ENCODE measurements around the gene R3HCC1L. TPM values are rescaled to one million over a fixed set of nuclear protein-coding genes. Genes with fewer than 3 reads are reported as not detected.

Gene R3HCC1L
- total RNA-seq, result 10 to 100 TPM; 13.2 to 13.3 TPM

- Mint-ChIP-seq H3K9me3 (no peaks in the 10 kb centered on the region), H3K27me3 (no peaks in the 10 kb centered on the region), H3K4me3 (peak within 1 kb of the TSS; percentile 94), H3K36me3 (peaks cover 4% of the 10 kb centered on the region), H3K27ac (peak within 1 kb of the TSS; percentile 85), H3K4me1 (ENCODE audit: low read depth) (peaks cover 43% of the 10 kb centered on the region)
- ChIA-PET CTCF (interaction anchor here (0.6 to 1.9 kb wide), 7 partner anchors 35 to 1478 kb away, joined by 3 to 6 read pairs (median 3); no protein-coding TSS in a partner anchor), POLR2A (interaction anchor here (0.6 to 1.4 kb wide), 3 partner anchors 398 to 1980 kb away, joined by 3 to 5 read pairs (median 3); partner anchors contain the start of genes PI4K2A and ZFYVE27)
- peak; percentile 97 for DNase-seq
- intact Hi-C loops (cut with micrococcal nuclease), result loop anchor here (1.0 to 10.0 kb wide), 5 partner anchors 280 to 1600 kb away; partner anchors contain the start of genes ARHGAP19, COX15, CUTC and GOT1
These were observed at the start of gene R3HCC1L for GRCh38 chr10:98134431-98135221. Gene R3HCC1L, plus strand, starts transcription at chr10:98134657. Its CDS starts 73,458 bp downstream, at chr10:98208115.

- no peak overlapping the region for H3K27ac Mint-ChIP-seq
- intact Hi-C loops (cut with micrococcal nuclease), result no loop called here
These were observed 49.2 kb upstream of the R3HCC1L start for GRCh38 chr10:98085238-98085637.

GRCh38 chr10:98086837-98087708 lies 47.4 kb upstream of the R3HCC1L start:
- Mint-ChIP-seq H3K27me3 (peaks cover 14% of the 10 kb centered on the region), H3K4me3 (no peak overlapping the region), H3K4me1 (ENCODE audit: low read depth) (no peaks in the 10 kb centered on the region), H3K27ac (no peak overlapping the region), H3K36me3 (no peaks in the 10 kb centered on the region), H3K9me3 (no peaks in the 10 kb centered on the region)
- no peak for DNase-seq
- CTCF ChIA-PET, result no interaction called here
- POLR2A ChIA-PET, result no interaction called here
- intact Hi-C loops (cut with micrococcal nuclease), result no loop called here

More at GRCh38 chr10:98085238-98085637, 49.2 kb upstream of the R3HCC1L start:
- Mint-ChIP-seq H3K36me3 (no peaks in the 10 kb centered on the region), H3K27me3 (peaks cover 11% of the 10 kb centered on the region), H3K4me3 (no peak overlapping the region), H3K9me3 (no peaks in the 10 kb centered on the region), H3K4me1 (ENCODE audit: low read depth) (no peaks in the 10 kb centered on the region)
- ChIA-PET POLR2A (no interaction called here), CTCF (no interaction called here)
- DNase-seq, result no peak

- Mint-ChIP-seq H3K27ac (no peak overlapping the region), H3K9me3 (no peaks in the 10 kb centered on the region), H3K27me3 (peaks cover 16% of the 10 kb centered on the region), H3K4me3 (no peak overlapping the region), H3K36me3 (no peaks in the 10 kb centered on the region), H3K4me1 (ENCODE audit: low read depth) (no peaks in the 10 kb centered on the region)
- ChIA-PET POLR2A (no interaction called here), CTCF (no interaction called here)
- intact Hi-C loops (cut with micrococcal nuclease), result no loop called here
- no peak for DNase-seq
These were observed 46.1 kb upstream of the R3HCC1L start for GRCh38 chr10:98088186-98088971.

GRCh38 chr10:98090822-98091221 lies 43.6 kb upstream of the R3HCC1L start:
- H3K27ac Mint-ChIP-seq, result no peak overlapping the region
- CTCF ChIA-PET, result no interaction called here
- no peak overlapping the region for H3K4me3 Mint-ChIP-seq

GRCh38 chr10:98096316-98096715 lies 38.1 kb upstream of the R3HCC1L start:
- Mint-ChIP-seq H3K27ac (no peak overlapping the region), H3K27me3 (peaks cover 4% of the 10 kb centered on the region), H3K9me3 (no peaks in the 10 kb centered on the region), H3K4me3 (no peak overlapping the region), H3K4me1 (ENCODE audit: low read depth) (no peaks in the 10 kb centered on the region), H3K36me3 (no peaks in the 10 kb centered on the region)
- POLR2A ChIA-PET, result no interaction called here
- CTCF ChIA-PET, result no interaction called here
- DNase-seq, result no peak
- intact Hi-C loops (cut with micrococcal nuclease), result no loop called here

More at GRCh38 chr10:98090822-98091221, 43.6 kb upstream of the R3HCC1L start:
- Mint-ChIP-seq H3K36me3 (no peaks in the 10 kb centered on the region), H3K4me1 (ENCODE audit: low read depth) (no peaks in the 10 kb centered on the region), H3K9me3 (no peaks in the 10 kb centered on the region), H3K27me3 (peaks cover 16% of the 10 kb centered on the region)
- intact Hi-C loops (cut with micrococcal nuclease), result no loop called here
- no peak for DNase-seq
- POLR2A ChIA-PET, result no interaction called here

GRCh38 chr10:98096731-98097130 lies 37.7 kb upstream of the R3HCC1L start:
- no peak for DNase-seq
- Mint-ChIP-seq H3K27ac (no peak overlapping the region), H3K4me1 (ENCODE audit: low read depth) (no peaks in the 10 kb centered on the region), H3K4me3 (no peak overlapping the region), H3K36me3 (no peaks in the 10 kb centered on the region), H3K27me3 (peaks cover 4% of the 10 kb centered on the region), H3K9me3 (no peaks in the 10 kb centered on the region)
- intact Hi-C loops (cut with micrococcal nuclease), result no loop called here
- ChIA-PET CTCF (no interaction called here), POLR2A (no interaction called here)

GRCh38 chr10:98097175-98097574 lies 37.3 kb upstream of the R3HCC1L start:
- Mint-ChIP-seq H3K4me1 (ENCODE audit: low read depth) (no peaks in the 10 kb centered on the region), H3K27me3 (peaks cover 4% of the 10 kb centered on the region), H3K9me3 (no peaks in the 10 kb centered on the region), H3K27ac (no peak overlapping the region), H3K36me3 (no peaks in the 10 kb centered on the region), H3K4me3 (no peak overlapping the region)
- ChIA-PET CTCF (no interaction called here), POLR2A (no interaction called here)
- intact Hi-C loops (cut with micrococcal nuclease), result no loop called here
- no peak for DNase-seq

GRCh38 chr10:98097616-98098015 lies 36.8 kb upstream of the R3HCC1L start:
- H3K9me3 Mint-ChIP-seq, result no peaks in the 10 kb centered on the region
- DNase-seq, result no peak
- intact Hi-C loops (cut with micrococcal nuclease), result no loop called here
- H3K4me3 Mint-ChIP-seq, result no peak overlapping the region
- H3K36me3 Mint-ChIP-seq, result no peaks in the 10 kb centered on the region
- H3K27ac Mint-ChIP-seq, result no peak overlapping the region
- peaks cover 4% of the 10 kb centered on the region for H3K27me3 Mint-ChIP-seq
- POLR2A ChIA-PET, result no interaction called here
- no peaks in the 10 kb centered on the region for H3K4me1 Mint-ChIP-seq (ENCODE audit: low read depth)
- CTCF ChIA-PET, result no interaction called here

- no peak for DNase-seq
- H3K9me3 Mint-ChIP-seq, result no peaks in the 10 kb centered on the region
- no peaks in the 10 kb centered on the region for H3K36me3 Mint-ChIP-seq
- ChIA-PET CTCF (no interaction called here), POLR2A (no interaction called here)
- H3K4me1 Mint-ChIP-seq (ENCODE audit: low read depth), result no peaks in the 10 kb centered on the region
- no peak overlapping the region for H3K4me3 Mint-ChIP-seq
- no peak overlapping the region for H3K27ac Mint-ChIP-seq
- intact Hi-C loops (cut with micrococcal nuclease), result no loop called here
- peaks cover 2% of the 10 kb centered on the region for H3K27me3 Mint-ChIP-seq
These were observed 36.2 kb upstream of the R3HCC1L start for GRCh38 chr10:98098247-98098646.

GRCh38 chr10:98100476-98100875 lies 34.0 kb upstream of the R3HCC1L start:
- Mint-ChIP-seq H3K36me3 (no peaks in the 10 kb centered on the region), H3K9me3 (no peaks in the 10 kb centered on the region), H3K27me3 (peaks cover 4% of the 10 kb centered on the region), H3K4me1 (ENCODE audit: low read depth) (no peaks in the 10 kb centered on the region), H3K27ac (no peak overlapping the region), H3K4me3 (no peak overlapping the region)
- DNase-seq, result no peak
- ChIA-PET POLR2A (no interaction called here), CTCF (no interaction called here)
- intact Hi-C loops (cut with micrococcal nuclease), result no loop called here

- H3K36me3 Mint-ChIP-seq, result no peaks in the 10 kb centered on the region
- DNase-seq, result no peak
- H3K27ac Mint-ChIP-seq, result no peak overlapping the region
- ChIA-PET CTCF (no interaction called here), POLR2A (no interaction called here)
- H3K4me3 Mint-ChIP-seq, result no peak overlapping the region
- H3K4me1 Mint-ChIP-seq (ENCODE audit: low read depth), result no peaks in the 10 kb centered on the region
- peaks cover 4% of the 10 kb centered on the region for H3K27me3 Mint-ChIP-seq
- intact Hi-C loops (cut with micrococcal nuclease), result no loop called here
- H3K9me3 Mint-ChIP-seq, result no peaks in the 10 kb centered on the region
These were observed 33.1 kb upstream of the R3HCC1L start for GRCh38 chr10:98101366-98101765.

Measured in activated CD4-positive, alpha-beta memory T cell treated with anti-CD3 and anti-CD28 coated beads for 36 hours (primary cell).